HepG2 (cell line): ENCODE results near the gene MYO18B.

Source experiments
- CHD2 ChIP-seq: IDR thresholded peaks from 2 replicates; pipeline ENCODE4 v1.6.1; 2011; ENCODE audit warnings: low read depth, low read length, improper control_type of control experiment
- CREB1 ChIP-seq, 2 experiments: fragments of 450-650 bp in 1 of 2; IDR thresholded peaks; 2 replicates each; pipeline ENCODE4 v1.6.1; 2016 to 2017; ENCODE audit warnings: control low read depth in 1 of 2, mild to moderate bottlenecking in 1 of 2, missing compliant biosample characterization in 1 of 2, missing genetic modification characterization in 1 of 2
- FOXK2 ChIP-seq: fragments of 450-650 bp; IDR thresholded peaks from 2 replicates; pipeline ENCODE4 v1.6.1; 2016
- NR2C2 ChIP-seq: sonication (generic); formaldehyde crosslinking; IDR thresholded peaks from 2 replicates; pipeline ENCODE4 v1.4.0; 2020; ENCODE audit warnings: missing genetic modification reagents, mild to moderate bottlenecking, moderate library complexity, borderline replicate concordance
- RORA ChIP-seq: sonication (generic); formaldehyde crosslinking; IDR thresholded peaks from 2 replicates; pipeline ENCODE4 v1.5.0; 2020; ENCODE audit warnings: mild to moderate bottlenecking, missing genetic modification reagents, moderate library complexity
- SP1 ChIP-seq, 2 experiments: fragments of 450-650 bp in 1 of 2; sonication (generic) in 1 of 2; formaldehyde crosslinking in 1 of 2; IDR thresholded peaks; 2 replicates each; pipeline versions ENCODE4 v1.4.0 to v1.6.1; 2016 to 2020; ENCODE audit warnings: missing genetic modification reagents in 1 of 2
- TEAD2 ChIP-seq: sonication (generic); formaldehyde crosslinking; IDR thresholded peaks from 2 replicates; pipeline ENCODE4 v1.9.0; 2021; ENCODE audit warnings: missing genetic modification reagents
- ZNF816 ChIP-seq: sonication (generic); formaldehyde crosslinking; IDR thresholded peaks from 2 replicates; pipeline ENCODE4 v1.8.0; 2022; ENCODE audit warnings: missing genetic modification reagents, mild to moderate bottlenecking, borderline replicate concordance
- TF ChIP-seq, protein P1 (sequence below): sonication (generic); formaldehyde crosslinking; IDR thresholded peaks from 2 replicates; pipeline ENCODE4 v1.4.0; 2020; ENCODE audit warnings: missing genetic modification reagents
- TF ChIP-seq, protein P2 (sequence below): sonication (generic); formaldehyde crosslinking; IDR thresholded peaks from one replicate; pipeline ENCODE4 v1.5.1; 2020; ENCODE audit warnings: mild to moderate bottlenecking, missing genetic modification reagents; ENCODE audit errors: not compliant biosample characterization
- TF ChIP-seq, protein P3 (sequence below): sonication (generic); formaldehyde crosslinking; conservative IDR thresholded peaks from 2 replicates; pipeline ENCODE4 v1.4.0; 2020; ENCODE audit warnings: mild to moderate bottlenecking, missing genetic modification reagents, moderate library complexity
- TF ChIP-seq, protein P4 (sequence below): sonication (generic); formaldehyde crosslinking; IDR thresholded peaks from 2 replicates; pipeline ENCODE4 v1.4.0; 2020; ENCODE audit warnings: missing genetic modification reagents

DNA sequence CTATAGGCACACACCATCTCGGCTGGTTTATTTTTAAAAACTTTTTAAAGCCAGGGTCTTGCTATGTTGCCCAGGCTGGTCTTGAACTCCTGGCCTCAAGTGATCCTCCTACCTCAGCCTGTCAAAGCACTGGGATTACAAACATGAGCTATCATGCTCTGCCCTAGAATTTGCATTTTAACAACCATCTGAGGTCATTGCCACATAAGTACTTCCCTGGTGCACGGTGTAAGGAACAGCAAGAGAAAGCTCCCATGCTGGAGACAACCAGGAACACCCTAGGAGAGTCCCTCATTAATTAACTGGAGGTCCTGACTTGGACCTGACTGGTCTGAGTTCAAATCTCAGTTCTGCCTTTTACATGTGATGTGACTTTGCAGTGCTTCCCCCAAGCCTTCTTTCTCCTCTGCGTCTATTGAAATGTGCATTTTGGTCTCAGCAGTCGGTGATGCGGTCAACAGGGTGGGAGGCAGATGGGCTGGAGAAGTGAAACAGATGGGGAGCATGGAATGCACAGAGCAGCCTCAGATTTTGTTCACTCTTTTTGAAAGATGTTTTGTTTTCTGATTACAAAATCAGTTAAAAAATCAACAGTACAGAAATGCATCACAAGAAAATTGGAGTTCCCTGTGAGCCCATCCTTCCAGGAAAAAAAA lies 146.5 kb downstream of the MYO18B start:
- TF ChIP-seq CREB1 (IDR thresholded peaks at IDR 0.05) (no peak), CREB1 (CRISPR knock-in tag; IDR thresholded peaks at IDR 0.05) (no peak), ZNF816 (no peak), TEAD2 (CRISPR knock-in tag) (no peak), CHD2 (no peak), RORA (CRISPR knock-in tag) (no peak), NR2C2 (no peak), SP1 (IDR thresholded peaks at IDR 0.05) (no peak), SP1 (CRISPR knock-in tag; IDR thresholded peaks at IDR 0.05) (no peak), FOXK2 (no peak)
- TF ChIP-seq, protein P1, sequence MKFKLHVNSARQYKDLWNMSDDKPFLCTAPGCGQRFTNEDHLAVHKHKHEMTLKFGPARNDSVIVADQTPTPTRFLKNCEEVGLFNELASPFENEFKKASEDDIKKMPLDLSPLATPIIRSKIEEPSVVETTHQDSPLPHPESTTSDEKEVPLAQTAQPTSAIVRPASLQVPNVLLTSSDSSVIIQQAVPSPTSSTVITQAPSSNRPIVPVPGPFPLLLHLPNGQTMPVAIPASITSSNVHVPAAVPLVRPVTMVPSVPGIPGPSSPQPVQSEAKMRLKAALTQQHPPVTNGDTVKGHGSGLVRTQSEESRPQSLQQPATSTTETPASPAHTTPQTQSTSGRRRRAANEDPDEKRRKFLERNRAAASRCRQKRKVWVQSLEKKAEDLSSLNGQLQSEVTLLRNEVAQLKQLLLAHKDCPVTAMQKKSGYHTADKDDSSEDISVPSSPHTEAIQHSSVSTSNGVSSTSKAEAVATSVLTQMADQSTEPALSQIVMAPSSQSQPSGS (CRISPR knock-in tag), result no peak
- TF ChIP-seq, protein P2, sequence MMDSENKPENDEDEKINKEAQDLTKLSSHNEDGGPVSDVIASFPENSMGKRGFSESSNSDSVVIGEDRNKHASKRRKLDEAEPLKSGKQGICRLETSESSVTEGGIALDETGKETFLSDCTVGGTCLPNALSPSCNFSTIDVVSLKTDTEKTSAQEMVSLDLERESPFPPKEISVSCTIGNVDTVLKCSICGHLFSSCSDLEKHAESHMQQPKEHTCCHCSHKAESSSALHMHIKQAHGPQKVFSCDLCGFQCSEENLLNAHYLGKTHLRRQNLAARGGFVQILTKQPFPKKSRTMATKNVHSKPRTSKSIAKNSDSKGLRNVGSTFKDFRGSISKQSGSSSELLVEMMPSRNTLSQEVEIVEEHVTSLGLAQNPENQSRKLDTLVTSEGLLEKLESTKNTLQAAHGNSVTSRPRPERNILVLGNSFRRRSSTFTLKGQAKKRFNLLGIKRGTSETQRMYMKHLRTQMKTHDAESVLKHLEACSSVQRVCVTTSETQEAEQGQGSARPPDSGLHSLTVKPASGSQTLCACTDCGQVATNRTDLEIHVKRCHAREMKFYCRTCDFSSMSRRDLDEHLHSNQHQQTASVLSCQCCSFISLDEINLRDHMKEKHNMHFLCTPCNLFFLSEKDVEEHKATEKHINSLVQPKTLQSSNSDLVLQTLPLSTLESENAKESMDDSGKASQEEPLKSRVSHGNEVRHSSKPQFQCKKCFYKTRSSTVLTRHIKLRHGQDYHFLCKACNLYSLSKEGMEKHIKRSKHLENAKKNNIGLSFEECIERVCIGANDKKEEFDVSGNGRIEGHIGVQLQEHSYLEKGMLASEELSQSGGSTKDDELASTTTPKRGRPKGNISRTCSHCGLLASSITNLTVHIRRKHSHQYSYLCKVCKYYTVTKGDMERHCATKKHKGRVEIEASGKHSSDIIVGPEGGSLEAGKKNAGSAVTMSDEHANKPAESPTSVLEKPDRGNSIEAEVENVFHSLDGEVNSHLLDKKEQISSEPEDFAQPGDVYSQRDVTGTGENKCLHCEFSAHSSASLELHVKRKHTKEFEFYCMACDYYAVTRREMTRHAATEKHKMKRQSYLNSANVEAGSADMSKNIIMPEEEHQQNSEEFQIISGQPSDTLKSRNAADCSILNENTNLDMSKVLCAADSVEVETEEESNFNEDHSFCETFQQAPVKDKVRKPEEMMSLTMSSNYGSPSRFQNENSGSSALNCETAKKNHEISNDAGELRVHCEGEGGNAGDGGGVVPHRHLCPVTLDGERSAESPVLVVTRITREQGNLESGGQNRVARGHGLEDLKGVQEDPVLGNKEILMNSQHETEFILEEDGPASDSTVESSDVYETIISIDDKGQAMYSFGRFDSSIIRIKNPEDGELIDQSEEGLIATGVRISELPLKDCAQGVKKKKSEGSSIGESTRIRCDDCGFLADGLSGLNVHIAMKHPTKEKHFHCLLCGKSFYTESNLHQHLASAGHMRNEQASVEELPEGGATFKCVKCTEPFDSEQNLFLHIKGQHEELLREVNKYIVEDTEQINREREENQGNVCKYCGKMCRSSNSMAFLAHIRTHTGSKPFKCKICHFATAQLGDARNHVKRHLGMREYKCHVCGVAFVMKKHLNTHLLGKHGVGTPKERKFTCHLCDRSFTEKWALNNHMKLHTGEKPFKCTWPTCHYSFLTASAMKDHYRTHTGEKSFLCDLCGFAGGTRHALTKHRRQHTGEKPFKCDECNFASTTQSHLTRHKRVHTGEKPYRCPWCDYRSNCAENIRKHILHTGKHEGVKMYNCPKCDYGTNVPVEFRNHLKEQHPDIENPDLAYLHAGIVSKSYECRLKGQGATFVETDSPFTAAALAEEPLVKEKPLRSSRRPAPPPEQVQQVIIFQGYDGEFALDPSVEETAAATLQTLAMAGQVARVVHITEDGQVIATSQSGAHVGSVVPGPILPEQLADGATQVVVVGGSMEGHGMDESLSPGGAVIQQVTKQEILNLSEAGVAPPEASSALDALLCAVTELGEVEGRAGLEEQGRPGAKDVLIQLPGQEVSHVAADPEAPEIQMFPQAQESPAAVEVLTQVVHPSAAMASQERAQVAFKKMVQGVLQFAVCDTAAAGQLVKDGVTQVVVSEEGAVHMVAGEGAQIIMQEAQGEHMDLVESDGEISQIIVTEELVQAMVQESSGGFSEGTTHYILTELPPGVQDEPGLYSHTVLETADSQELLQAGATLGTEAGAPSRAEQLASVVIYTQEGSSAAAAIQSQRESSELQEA (CRISPR knock-in tag), result no peak
- TF ChIP-seq, protein P3, sequence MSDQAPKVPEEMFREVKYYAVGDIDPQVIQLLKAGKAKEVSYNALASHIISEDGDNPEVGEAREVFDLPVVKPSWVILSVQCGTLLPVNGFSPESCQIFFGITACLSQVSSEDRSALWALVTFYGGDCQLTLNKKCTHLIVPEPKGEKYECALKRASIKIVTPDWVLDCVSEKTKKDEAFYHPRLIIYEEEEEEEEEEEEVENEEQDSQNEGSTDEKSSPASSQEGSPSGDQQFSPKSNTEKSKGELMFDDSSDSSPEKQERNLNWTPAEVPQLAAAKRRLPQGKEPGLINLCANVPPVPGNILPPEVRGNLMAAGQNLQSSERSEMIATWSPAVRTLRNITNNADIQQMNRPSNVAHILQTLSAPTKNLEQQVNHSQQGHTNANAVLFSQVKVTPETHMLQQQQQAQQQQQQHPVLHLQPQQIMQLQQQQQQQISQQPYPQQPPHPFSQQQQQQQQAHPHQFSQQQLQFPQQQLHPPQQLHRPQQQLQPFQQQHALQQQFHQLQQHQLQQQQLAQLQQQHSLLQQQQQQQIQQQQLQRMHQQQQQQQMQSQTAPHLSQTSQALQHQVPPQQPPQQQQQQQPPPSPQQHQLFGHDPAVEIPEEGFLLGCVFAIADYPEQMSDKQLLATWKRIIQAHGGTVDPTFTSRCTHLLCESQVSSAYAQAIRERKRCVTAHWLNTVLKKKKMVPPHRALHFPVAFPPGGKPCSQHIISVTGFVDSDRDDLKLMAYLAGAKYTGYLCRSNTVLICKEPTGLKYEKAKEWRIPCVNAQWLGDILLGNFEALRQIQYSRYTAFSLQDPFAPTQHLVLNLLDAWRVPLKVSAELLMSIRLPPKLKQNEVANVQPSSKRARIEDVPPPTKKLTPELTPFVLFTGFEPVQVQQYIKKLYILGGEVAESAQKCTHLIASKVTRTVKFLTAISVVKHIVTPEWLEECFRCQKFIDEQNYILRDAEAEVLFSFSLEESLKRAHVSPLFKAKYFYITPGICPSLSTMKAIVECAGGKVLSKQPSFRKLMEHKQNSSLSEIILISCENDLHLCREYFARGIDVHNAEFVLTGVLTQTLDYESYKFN (CRISPR knock-in tag), result no peak
- TF ChIP-seq, protein P4, sequence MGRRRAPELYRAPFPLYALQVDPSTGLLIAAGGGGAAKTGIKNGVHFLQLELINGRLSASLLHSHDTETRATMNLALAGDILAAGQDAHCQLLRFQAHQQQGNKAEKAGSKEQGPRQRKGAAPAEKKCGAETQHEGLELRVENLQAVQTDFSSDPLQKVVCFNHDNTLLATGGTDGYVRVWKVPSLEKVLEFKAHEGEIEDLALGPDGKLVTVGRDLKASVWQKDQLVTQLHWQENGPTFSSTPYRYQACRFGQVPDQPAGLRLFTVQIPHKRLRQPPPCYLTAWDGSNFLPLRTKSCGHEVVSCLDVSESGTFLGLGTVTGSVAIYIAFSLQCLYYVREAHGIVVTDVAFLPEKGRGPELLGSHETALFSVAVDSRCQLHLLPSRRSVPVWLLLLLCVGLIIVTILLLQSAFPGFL (CRISPR knock-in tag), result no peak
